ENCODE data around the gene MT4. TPM values are rescaled to one million over a fixed set of nuclear protein-coding genes. Genes with fewer than 3 reads are reported as not detected.
A peak's percentile ranks its signal among the peaks of the same experiment; 100 is the strongest.

MT4 gene
- polyA plus RNA-seq, 1 experiment: not detected

- POLR2A ChIA-PET: no interaction called here
- CTCF ChIA-PET: interaction anchor here (2.6 kb wide), 1 partner anchor 81 kb away, joined by 14 read pairs; no protein-coding TSS in a partner anchor
Measured at GRCh38 chr16:56520251-56520577, 44.7 kb upstream of the MT4 start.

GRCh38 chr16:56525236-56525635, 39.6 kb upstream of the MT4 start:
- H3K4me3 ChIP-seq (ENCODE audit: low read depth, low read length): no peak overlapping the region
- H3K36me3 ChIP-seq (ENCODE audit: control insufficient read depth, insufficient read depth, low read length): no peaks in the 10 kb centered on the region
- ChIA-PET CTCF (interaction anchor here (1.1 kb wide), 1 partner anchor 152 kb away, joined by 3 read pairs; no protein-coding TSS in a partner anchor), POLR2A (no interaction called here)
- no peaks in the 10 kb centered on the region for H3K27me3 ChIP-seq (ENCODE audit: control insufficient read depth, insufficient read depth, low read length)
- no peak for TF ChIP-seq CTCF (IDR thresholded peaks at IDR 0.05; ENCODE audit: insufficient read depth, low read depth, low read length)
- peak; percentile 35 for DNase-seq (ENCODE audit: low read depth)

More at GRCh38 chr16:56520251-56520577, 44.7 kb upstream of the MT4 start:
- DNase-seq (ENCODE audit: low read depth): no peak
- TF ChIP-seq CTCF (IDR thresholded peaks at IDR 0.05; ENCODE audit: insufficient read depth, low read depth, low read length): no peak
- peak overlapping the region; percentile 97 for H3K4me3 ChIP-seq (ENCODE audit: low read depth, low read length)
- no peaks in the 10 kb centered on the region for H3K27me3 ChIP-seq (ENCODE audit: control insufficient read depth, insufficient read depth, low read length)
- no peaks in the 10 kb centered on the region for H3K36me3 ChIP-seq (ENCODE audit: control insufficient read depth, insufficient read depth, low read length)

DNA sequence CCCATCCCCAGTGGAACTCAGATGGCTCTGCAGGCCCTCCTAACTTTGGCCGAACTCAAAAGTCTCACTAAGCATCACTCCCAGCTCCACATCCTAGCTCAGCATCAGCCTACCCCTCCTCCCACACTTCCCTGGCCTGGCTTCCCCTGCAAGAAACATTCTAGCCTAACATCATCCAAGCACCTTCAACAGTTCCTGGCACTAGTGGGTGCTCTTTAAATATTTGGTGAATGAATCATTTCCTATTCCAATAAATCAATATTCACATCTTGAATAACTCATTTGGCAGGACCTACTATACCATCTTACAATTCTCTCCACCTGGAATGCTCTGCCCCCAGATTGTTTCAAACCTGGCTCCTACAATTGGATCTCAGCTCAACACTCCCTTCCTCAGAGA, 34.0 kb upstream of the MT4 start:
- CTCF ChIA-PET: interaction anchor here (0.8 to 1.7 kb wide), 2 partner anchors 9 to 71 kb away, joined by 3 to 4 read pairs; no protein-coding TSS in a partner anchor
- no peak for DNase-seq (ENCODE audit: low read depth)
- POLR2A ChIA-PET: no interaction called here
- no peak overlapping the region for H3K4me3 ChIP-seq (ENCODE audit: low read depth, low read length)
- H3K36me3 ChIP-seq (ENCODE audit: control insufficient read depth, insufficient read depth, low read length): no peaks in the 10 kb centered on the region
- H3K27me3 ChIP-seq (ENCODE audit: control insufficient read depth, insufficient read depth, low read length): peaks cover 5% of the 10 kb centered on the region
- TF ChIP-seq CTCF (IDR thresholded peaks at IDR 0.05; ENCODE audit: insufficient read depth, low read depth, low read length): no peak

GRCh38 chr16:56532714-56533113, 32.2 kb upstream of the MT4 start:
- ChIA-PET CTCF (interaction anchor here (3.0 kb wide), 1 partner anchor 14 kb away, joined by 10 read pairs; no protein-coding TSS in a partner anchor), POLR2A (no interaction called here)

DNA sequence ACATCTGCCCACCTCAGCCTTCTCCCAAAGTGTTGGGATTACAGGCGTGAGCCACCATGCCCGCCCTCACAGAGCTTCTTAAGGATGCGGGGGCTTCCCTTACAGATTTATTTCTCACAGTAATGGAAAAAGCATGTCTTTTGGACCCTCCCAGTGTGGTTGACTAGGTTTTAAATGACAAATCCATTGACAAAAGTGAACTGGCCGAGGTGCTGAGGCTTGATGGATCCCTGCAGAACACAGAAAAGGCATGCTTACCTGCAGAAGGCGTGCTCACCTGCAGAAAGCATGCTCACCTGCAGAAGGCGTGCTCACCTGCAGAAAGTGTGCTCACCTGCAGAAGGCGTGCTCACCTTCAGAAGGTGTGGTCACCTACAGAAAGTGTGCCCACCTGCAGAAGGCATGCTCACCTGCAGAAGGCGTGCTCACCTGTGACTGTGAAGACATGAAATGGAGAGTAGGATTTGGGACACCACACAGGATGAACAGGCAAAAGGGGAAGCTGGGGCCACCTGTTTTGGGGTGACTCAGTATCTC, 30.0 kb upstream of the MT4 start:
- no peak for TF ChIP-seq CTCF (IDR thresholded peaks at IDR 0.05; ENCODE audit: insufficient read depth, low read depth, low read length)
- Histone ChIP-seq H3K36me3 (ENCODE audit: control insufficient read depth, insufficient read depth, low read length) (no peaks in the 10 kb centered on the region), H3K27me3 (ENCODE audit: control insufficient read depth, insufficient read depth, low read length) (peaks cover 7% of the 10 kb centered on the region), H3K4me3 (ENCODE audit: low read depth, low read length) (no peak overlapping the region)
- CTCF ChIA-PET: interaction anchor here (1.5 to 3.0 kb wide), 2 partner anchors 11 to 167 kb away, joined by 4 to 10 read pairs; no protein-coding TSS in a partner anchor
- POLR2A ChIA-PET: no interaction called here
- no peak for DNase-seq (ENCODE audit: low read depth)

More at GRCh38 chr16:56532714-56533113, 32.2 kb upstream of the MT4 start:
- TF ChIP-seq CTCF (IDR thresholded peaks at IDR 0.05; ENCODE audit: insufficient read depth, low read depth, low read length): no peak
- DNase-seq (ENCODE audit: low read depth): no peak
- no peak overlapping the region for H3K4me3 ChIP-seq (ENCODE audit: low read depth, low read length)
- peaks cover 5% of the 10 kb centered on the region for H3K27me3 ChIP-seq (ENCODE audit: control insufficient read depth, insufficient read depth, low read length)
- no peaks in the 10 kb centered on the region for H3K36me3 ChIP-seq (ENCODE audit: control insufficient read depth, insufficient read depth, low read length)

All from BJ (cell line).